ENCODE measurements around the gene ATP2A2.
"Not testable (repeated sequence)": the region's sequence is repeated elsewhere in the genome, so short reads cannot be mapped to it uniquely, and the experiment has no call there.

ATP2A2 gene

DNA sequence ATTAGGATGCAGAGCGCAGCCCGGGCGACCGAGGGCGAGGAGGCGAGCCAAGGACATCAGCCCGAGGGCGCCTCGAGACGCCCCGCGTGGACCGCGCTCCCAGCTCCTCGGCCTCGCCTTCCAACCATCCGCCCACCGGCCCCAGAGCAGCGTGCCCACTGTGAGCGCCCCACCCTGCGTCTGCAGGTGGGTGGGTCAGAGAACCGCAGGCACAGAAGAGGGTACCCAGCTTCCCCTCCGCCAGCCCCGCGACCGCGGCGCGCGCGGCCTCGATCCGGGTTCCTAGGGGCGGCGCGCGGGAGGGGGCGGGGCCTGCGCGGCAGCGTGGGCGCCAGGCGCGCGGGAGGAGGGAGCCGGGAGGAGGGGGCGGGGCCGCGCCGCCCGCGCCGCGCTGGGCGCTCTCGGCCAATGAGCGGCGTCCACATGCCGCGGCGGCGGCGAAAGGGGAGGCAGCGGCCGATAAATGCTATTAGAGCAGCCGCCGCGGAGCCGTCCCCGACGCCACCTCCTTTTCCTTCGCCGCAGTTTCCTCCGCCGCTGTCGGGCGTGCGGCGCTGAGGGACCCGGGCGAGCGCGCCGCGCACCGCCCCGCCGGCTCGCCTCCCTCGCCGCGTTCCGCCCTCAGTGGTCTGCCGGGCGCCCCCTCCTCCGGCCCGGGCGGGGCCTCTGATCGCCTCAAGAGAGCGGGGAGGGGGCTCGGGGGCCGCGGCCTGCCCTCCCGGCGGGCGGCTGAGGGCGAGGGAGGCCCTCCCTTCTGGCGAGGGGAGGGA is at the start of gene ATP2A2:
Gene ATP2A2, plus strand, starts transcription at position 469 of the 770 bp plus-strand sequence. CDS start 543 bp downstream, outside the sequence.
- DNase-seq (ENCODE audit: low spot score) = peak; percentile 96

DNA sequence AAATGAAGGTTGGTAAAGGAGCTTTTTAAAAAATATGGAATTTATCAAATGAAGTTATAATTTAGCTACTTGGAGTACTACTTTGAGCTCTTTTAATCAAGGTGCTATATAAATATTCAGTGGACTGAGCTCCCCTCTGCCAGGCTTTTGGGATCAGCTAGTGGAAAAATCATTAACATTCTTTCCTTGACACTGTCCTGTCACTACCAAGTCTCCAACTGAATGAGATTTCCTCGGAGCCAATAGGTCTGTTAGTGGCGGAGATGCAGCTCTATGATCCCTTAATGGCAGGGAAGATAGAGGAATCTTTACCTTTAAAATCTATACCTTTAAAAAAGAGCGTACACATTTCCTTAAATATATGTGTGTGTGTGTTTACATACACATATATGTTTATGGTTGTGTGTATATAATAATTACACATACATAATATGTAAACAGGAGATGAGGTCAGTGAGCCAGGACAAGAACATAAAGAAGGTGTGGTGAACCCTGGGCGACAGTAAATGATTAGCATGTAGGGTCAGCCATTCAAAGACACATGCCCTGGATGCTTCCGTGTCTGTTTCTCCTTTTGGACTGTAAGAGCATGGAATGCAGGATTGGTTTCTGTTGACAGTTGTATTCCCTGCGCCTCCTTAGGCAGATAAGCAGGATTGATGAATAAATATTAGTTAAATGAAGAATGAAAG is 47.7 kb upstream of the ATP2A2 start:
- no peak for DNase-seq (ENCODE audit: low spot score)

DNA sequence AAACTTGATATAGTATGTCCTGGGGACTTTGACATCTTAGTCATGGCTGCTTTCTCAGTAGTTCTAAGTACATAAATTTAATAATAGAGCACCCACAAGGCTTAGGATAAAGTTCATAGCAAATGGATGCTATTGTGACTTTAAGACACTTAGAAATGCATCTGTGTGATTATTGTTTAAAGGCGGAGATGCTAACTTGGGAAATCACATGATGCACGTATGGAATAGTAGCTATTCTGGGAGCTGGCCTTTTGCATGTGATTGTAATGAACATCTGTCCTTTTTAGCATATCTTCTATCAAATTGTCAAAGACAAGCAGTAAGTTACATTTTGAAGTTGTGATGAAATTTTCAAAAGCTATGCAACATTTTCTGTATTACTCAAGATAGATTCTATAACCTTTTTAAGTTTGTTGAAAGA is 46.7 kb upstream of the ATP2A2 start:
- no peak for DNase-seq (ENCODE audit: low spot score)

DNA sequence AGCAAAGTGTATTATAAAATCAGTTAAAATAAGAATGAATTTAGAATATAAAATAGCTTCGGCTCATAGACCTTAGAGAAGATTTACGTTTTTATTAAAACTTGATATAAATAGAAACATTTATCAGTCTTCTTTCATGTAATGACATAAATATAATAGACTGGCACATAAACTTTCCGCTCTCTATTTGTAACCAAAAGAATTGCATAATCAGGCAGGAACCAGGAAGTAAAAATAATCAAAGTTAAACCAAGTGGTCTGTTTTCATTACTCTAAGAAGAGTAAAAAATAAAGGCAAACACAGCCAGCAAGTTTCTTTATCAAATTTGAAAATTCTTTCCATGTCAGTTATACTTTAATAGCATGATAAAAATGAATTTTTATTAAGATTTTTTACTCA is 46.3 kb upstream of the ATP2A2 start:
- no peak for DNase-seq (ENCODE audit: low spot score)

DNA sequence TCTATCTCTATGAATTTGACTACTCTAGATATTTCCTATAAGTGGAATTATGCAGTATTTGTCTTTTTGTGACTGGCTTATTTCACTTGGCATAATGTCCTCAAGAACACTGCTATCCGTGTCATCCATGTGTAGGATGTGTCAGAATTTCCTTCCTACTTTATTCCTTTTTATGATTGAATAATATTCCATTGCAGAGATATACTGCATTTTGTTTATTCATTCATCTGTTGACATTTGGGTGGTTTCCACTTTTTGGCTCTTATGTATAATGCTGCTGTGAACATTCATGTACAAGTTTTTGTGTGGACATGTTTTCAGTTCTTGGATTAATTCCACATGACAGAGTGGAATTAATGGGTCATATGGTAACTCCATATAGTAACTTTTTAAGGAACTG is 45.7 kb upstream of the ATP2A2 start:
- no peak for DNase-seq (ENCODE audit: low spot score)

DNA sequence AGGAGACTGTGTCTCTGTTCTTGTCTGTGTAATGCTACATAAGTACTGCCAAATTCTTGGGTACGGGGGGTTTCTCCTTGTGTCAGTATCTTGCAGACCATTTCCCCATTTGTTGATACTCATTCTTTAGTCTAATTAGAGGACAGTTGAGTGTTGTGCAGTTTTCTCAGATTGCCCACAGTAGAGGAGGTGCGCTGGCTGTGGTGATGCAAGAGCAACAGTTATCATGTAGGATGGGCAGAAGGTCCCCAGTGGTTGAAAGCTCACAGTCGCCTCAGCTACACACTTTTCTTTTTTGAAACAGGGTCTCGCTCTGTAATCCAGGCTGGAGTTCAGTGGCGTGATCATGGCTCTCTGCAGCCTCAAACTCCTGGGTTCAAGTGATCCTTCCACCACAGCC is 37.8 kb upstream of the ATP2A2 start:
- no peak for DNase-seq (ENCODE audit: low spot score)

DNA sequence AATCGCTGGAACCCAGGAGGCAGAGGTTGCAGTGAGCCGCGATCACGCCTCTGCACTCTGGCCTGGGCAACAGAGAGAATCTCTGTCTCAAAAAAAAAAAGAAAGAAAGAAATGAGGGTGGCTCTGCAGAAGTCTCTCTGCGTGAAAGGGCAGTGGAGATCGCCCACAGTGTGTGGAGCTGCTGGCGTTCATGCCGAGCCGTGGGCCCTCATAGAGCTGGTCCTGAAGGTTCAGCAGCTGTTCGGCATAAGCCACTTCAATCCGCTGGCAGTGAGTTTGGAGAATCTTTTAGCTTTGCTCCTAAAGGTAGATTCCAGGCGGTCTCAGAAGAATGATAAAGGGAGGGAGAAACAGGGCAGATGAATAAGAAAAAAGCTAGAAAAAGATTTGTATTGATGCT is 36.7 kb upstream of the ATP2A2 start:
- no peak for DNase-seq (ENCODE audit: low spot score)

DNA sequence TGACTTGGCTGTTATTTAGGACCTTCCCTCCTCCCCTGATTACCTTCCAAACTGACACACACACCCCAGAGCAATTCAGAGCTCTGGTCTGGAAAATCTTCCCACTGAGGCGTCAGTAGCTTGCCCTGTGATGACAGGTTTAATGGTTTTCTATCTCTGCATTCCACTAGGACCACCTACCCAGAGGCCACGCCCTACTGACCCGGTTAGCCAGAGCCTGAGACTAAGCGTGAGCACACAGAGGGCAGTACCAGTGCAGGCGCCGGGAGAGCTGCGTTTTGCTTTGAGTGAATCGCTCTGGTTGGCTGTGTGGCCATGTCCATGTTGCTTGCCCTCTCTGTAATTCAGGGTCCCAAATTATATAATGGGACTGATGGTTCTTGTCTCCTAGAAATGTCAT is 36.2 kb upstream of the ATP2A2 start:
- no peak for DNase-seq (ENCODE audit: low spot score)

DNA sequence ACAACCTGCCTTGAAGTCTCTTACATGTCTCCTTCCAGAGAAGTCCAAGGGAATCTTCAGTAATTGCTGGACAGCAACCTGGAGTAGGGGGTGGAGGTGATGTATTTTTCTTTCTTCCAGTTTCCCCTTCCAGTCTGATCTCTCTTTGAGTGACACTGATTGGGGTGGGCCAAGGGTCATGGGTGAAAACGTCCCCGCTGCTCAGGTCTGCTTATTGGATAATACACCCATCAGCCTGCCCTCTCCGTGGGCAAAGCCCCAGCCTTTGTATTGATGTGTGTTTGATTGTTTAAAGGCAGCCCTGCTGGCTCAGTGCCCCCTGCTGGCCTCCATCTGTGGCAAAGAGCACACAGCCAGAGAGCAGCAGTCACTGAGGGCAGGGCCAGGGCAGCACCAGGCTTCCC is 35.7 kb upstream of the ATP2A2 start:
- DNase-seq (ENCODE audit: low spot score) = no peak

DNA sequence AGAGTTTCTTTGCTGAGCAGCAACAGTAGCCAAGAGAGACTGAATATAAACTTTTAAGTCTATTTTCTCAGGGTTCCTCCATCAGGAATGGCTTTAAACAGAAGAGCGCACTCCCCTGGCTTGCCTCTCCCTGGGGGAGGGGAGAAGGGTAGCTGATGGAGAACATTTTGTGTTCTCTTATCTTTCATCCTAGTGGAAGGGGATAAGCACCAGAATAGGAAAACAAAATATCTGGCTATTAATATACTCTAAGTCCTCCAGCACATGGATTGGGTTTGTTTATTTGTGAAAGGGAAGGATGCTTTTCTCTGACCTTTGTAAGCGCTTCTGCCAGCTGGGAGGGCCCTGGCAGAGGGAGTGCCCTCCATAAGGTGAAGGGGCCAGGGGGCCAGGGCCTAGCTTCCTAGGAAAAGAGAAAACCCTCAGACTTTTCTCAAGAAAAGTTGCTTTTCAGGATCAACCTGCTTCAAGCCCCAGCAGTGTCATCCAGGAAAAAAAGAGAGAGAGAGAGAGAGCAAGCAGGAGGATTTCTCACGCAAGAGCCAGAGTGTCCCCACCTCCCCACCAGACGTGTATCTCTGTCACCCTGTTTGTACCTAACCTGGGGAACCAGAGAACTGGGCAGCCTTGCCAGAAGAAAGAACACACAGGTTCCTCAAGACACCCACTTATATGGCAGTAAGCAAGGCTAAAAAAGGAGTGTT is 34.3 kb upstream of the ATP2A2 start:
- DNase-seq (ENCODE audit: low spot score) = no peak

DNA sequence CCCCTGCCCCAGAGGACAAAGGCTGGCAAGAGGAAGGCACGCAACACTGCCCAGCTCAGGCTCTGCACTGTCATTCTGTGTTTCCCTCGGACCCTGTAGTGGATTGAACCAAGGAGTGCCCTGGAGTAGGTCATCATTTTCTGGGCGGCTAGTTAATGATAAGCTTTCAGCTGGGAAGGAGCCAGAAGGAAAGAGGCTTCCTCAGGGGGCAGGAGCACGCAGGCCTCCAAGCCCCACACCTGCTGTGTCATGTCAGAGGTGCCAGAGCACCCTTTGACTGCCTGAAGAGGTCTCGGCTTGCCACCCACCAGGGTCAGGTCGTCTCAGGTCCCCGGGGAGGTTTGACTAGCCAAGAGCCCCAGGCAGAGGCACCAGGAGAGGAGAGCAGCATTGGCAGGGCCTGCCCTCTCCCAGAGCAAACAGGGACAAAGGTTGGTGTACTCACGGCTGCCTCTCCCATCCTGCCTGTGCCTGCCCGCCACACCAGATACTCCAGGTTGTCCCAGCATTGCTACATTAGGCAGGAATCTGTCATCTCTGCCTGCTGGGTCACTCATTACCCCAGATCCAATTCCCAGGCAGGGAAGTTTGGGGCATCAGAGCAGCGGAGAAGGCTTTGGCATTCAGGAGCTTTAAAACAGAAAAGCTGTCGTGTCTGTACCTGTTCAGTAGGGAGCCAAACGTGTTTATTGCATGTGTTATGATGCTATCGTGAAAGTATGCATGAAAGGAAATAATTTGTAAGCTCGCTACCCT is 33.5 kb upstream of the ATP2A2 start:
- no peak for DNase-seq (ENCODE audit: low spot score)

DNA sequence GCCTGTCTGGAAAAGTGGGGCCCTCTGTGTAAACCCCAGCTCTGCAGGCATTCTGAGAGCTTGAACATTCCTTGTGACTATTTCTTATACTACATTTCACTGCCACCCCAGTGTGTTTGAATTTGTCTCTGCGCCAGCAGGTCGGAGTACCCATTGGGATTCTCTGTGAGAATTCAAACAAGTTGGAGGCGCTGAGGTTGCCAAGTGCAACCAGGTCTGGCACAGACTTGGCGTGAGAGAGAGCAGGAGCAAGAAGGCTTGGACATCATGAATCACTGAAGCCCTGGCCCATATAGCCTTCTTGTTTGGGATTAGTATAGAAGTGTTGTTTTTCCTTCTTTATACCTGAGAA is 33.0 kb upstream of the ATP2A2 start:
- DNase-seq (ENCODE audit: low spot score) = no peak

DNA sequence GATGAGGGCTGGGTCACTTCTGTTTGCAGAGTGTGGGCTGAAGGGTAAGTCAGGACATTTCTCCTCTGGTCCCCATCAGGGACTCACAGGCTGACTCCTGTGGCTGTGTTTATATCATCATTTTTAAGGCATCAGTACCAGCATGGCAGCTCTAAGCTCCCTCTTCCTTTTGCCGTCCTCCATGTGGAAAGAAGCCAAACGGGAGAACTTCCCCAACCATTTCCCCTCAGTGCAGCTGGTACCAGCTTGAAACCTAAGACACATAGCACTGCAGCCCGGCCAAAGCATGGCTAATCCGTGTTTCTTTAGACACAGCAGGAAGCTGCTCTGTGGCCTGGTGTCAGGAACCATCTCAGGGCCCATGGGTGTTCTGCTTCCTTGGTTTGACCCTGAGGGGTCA is 31.9 kb upstream of the ATP2A2 start:
- no peak for DNase-seq (ENCODE audit: low spot score)

DNA sequence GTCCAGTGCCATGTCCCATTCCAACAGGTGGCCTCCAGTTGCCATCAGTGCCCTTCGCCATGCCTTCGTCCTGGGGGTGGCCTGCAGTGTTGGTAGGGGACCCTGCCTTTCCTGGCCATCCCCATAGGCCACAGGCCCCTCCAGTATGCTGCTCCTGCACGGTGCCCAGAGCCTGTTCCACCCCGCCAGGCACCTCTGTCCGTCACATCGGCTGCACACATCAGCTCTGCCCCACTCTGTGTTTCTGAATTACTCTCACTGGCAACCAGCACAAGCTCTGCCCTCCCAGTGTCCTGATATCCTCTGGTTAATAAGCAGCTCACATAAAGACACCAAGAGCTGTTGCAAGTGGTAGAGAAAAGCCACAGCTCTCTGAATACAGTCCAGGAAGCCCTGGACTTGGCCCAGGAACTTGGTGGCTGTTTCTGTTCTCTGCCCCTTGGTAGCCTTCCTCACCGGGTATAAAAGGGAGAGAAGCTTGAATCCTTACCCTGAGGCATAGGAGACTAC is 31.3 kb upstream of the ATP2A2 start:
- peak; percentile 42 for DNase-seq (ENCODE audit: low spot score)

DNA sequence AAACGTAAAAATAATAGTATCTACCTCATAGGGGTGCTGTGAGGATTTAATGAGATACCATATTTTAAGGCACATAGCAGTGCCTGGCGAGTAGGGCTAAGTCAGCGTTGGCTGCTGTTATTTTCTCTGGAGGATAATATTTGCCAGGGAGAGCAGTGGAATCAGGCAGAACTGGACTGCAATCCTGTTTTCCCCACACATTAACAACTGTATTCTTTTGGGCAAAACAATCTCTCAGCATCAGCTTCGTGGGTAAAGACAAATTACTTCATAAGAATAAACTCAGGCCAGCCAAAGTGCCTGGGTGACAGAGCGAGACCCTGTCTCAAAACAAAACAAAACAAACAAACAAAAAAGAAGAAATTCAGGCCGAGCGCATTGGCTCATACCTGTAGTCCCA is 29.7 kb upstream of the ATP2A2 start:
- DNase-seq (ENCODE audit: low spot score) = no peak

DNA sequence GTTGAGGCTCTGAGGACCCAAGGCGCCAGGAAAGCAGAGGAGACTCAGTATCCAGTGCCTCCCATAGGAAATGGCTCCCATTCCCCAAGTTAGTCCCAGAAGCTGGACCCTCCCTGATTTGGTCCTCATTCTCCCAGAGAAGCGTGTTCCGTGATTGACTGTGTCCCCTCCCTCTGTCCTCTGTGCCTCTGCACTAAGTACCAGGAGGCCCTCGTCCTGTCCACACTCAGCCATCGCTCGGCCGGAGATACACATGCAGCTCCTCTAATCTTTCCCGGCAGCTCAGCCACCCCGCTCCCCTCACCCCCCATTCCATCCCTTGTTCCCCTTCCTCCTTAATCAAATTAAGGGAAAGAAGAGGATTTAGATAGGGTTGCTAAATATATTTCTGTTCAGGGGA is 28.3 kb upstream of the ATP2A2 start:
- DNase-seq (ENCODE audit: low spot score) = no peak

DNA sequence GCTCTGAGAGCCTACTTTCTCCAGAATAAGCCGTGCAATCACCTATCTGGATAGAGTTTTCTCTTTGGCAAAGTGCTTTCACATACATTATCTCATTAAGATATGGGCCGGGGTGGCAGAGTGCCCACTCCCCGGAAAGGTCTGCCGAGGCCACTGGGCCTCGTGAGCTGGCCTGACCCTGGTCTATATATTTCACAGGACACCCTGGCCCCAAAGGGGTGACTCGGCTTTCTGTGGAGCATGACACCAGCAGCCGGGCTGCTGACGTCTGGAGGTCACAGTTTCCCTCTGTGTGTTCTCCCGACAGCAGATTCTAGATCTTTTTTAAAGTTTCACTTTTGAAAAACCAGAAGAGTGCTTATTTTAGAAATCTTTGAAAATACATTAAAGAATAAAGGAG is 27.9 kb upstream of the ATP2A2 start:
- DNase-seq (ENCODE audit: low spot score) = peak; percentile 22

DNA sequence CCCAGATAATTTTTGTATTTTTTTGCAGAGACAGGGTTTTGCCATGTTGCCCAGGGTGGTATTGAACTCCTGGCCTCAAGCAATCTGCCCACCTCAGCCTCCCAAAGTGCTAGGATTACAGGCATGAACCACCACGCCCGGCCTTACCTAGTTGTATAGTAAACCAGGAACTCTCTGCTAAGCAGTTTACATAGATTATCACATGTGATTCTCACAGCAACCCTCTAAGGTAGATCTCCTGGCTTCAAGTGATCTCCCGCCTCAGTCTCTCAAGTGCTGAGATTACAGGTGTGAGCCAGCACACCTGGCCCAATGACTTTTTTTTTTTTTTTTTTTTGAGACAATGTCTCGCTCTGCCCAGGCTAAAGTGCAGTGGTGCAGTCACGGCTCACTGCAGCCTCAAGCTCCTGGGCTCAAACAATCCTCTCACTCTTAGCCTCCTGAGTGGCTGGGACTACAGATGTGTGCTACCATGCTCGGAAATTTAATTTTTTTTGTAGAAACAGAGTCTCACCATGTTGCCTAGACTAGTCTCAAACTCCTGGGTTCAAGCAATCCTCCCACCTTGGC is 26.0 kb upstream of the ATP2A2 start:
- no peak for DNase-seq (ENCODE audit: low spot score)

DNA sequence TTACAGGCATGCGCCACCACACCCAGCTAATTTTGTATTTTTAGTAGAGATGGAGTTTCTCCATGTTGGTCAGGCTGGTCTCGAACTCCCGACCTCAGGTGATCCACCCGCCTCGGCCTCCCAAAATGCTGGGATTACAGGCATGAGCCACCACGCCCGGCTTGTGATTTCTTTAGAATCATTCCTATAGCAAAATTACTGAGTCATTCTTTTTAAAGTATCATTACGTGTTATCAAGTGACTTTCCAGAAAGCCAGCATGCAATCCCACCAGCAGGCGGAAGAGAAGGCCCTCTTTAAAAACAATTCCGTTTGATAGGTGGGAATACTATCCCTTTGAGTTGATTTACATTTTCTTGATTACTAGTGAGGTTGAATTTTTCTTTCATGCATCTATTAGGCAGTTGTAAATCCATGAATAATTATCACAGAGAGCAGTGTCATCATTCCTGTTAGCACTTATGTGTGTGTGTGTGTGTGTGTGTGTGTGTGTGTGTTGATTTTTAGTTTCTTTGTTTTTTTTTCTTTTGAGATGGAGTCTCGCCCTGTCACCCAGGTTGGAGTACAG is 25.1 kb upstream of the ATP2A2 start:
- not testable (repeated sequence) for DNase-seq (ENCODE audit: low spot score)

DNA sequence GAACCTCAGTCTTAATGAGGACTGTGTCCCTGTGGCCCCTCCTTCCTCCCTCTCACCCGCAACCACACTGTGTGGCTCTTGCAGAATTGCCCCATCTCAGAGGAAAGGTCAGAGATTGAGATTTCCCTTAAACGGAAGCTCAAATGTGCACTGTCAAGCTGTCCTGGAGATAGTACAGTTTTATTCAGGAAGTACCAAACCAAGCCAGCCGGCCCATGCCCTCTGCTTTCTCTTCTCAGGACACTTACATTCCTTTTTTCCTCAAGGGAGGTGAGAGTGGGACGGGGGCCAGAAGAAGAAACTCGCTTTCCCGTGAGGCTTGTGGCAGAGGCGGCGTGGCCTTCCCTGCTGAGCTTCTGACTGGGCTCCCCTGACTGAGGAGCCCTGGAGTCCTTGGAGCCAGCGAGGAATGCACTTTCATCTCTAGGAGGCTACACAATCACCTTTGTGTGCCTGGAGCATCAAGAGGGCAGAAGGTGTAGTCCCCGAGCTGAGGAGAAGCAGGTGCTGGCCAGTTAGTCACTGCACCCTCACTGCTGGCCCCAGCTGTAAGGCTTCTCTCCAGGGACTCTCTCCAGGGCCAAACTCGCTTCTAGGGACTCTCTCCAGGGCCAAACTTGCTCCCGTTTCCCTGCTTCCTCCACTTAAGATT is 24.1 kb upstream of the ATP2A2 start:
- no peak for DNase-seq (ENCODE audit: low spot score)

DNA sequence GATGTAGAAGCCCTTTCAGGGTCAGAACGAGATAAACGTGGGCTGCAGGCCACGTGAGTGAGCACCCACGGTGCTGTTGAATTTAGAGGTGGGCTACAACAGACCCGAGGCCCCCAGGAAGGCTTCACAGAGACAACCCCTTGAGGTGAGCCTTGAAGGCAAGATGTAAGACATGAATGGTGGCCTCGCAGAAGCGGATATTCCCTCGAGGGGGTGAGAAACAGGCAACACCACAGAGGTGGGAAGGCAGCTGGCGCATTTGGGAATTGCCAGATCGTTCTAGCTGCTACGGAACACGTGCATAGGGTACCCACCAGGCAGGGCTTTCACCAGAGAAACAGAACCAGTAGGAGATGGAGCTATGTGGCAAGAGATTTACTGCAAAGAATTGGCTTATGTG is 22.6 kb upstream of the ATP2A2 start:
- no peak for DNase-seq (ENCODE audit: low spot score)

All from AG08395 (cell line).